ENCODE results near the gene GLRX.

Gene GLRX

GRCh38 chr5:95808686-95809413 lies 13.7 kb downstream of the GLRX start:
- no peak for DNase-seq (ENCODE audit: low read depth, low spot score)

DNA sequence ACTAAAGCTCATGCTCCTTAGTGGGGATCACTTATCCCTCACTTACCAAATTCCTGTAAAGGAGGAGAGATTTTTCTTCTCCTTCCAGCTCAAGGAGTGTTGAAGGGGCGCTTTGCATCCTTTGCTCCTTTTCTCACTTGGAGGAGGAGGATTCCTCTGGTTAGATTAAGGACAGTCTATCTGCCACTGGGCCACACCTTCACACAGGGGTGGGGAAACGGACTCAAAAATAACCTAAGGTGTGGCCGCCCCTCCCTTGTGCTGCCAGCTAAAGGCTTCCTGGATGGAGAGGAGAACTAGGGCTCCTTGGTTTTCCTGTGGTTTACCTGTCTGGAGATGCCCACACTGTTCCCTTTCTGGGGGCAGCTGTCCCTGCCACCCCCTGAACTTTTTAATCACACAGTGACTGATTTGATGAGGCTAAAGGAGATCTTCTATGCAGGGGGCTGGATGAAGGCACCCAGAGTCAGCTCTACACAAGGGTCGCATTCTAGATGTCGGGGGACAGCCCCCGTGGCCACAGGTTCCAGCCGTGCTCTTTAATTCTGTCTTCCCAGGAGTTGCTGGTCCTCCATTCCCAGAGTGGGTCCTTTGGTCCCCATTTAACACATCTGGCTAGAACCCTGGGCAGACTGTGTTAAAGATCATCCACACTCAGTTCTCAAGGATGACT lies 14.4 kb downstream of the GLRX start:
- DNase-seq (ENCODE audit: low read depth, low spot score), result no peak

- DNase-seq (ENCODE audit: low read depth, low spot score), result no peak
These were observed 15.8 kb downstream of the GLRX start for GRCh38 chr5:95806687-95807086.

DNA sequence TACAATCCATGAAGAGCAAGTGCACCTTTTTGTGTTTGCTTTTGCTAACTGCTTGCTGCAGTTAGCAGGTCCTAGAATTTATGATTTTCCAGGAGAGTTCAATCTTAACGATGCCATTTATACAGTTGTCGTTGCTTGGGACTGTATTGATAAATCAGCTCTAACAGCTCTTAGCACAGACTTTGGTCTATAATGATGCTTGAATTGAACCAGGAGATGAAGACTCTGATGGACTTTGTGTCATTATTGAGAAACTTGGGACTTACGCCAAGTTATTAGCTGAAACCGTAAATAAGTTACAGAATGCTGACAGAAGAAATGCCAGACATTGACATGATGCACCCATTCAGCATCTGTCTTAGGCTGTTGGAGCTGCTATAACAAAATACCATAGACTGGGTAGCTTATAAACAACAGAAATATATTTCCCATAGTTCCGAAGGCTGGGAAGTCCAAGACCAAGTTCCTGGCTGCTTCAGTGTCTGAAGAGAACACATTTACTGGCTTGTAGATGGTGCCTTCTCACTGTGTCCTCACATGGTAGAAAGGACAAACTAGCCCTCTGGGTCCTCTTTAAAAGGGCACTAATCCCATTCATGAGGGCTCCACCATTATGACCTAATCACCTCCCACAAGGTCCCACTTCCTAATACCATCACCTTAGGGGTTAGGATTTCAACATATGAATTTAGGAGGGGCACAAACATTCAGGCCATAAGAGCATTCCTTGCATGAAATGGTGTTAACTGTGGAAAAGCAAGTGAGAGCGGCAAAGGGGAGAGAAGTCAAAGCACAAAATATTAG lies 17.6 kb downstream of the GLRX start:
- no peak for DNase-seq (ENCODE audit: low read depth, low spot score)

DNA sequence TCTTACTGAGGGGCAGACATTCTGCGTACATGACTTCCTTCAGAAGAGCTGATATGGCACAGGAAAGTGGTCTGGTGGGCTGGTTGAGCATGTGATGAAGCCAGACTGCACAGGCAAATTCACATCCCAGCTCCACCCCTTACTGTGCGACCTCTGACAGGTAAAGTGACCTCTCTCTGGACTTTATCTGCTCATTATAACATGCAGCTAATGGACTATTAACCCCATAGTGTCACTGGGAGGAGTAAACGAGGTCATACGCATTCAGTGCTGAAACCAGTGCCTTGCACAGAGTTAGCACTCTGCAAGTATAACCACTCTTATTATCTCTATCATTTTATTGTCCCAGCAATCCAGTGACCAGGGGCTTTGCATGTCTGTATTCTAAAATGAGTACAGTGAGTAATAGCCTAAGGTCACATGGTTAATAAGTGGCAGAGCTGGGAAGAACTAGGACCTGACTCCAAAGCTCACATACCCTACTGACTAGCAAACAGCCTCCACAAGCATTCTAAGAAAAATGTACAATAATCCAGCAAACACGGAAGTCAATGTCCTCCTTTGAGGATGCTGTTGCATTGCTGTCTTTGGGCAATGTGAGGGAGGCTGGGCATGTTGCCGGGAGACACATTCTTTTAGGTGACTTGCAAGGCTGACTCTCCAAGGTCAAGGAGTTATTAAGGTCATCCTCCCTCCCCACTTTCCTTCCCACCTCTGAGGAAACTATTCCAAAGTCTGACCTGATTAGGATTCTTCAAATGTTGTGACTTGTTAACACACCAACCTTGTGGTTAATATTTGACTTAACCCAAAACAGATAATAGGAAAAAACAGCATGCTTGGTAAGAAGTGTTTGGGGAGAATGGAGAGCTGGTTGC lies 19.0 kb downstream of the GLRX start:
- no peak for DNase-seq (ENCODE audit: low read depth, low spot score)

DNA sequence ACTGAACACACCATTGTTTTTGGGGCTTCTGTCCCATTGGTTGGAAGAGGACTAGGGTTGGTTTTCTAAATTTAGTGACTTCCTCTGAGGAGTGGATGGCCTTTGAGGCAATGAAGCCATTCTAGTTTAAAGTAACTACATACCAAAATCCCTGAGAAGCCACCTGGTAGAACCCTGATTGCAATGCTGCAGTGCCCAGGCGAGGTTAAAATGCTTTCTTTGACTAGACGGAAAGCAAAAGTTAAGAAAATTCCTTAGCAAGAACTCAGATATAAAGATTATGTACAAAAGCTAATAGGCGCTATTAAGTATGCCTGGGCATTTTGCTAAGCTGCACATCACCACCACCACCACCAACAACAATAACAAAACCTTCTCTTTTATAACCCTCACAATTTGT lies 20.6 kb downstream of the GLRX start:
- DNase-seq (ENCODE audit: low read depth, low spot score), result no peak

DNA sequence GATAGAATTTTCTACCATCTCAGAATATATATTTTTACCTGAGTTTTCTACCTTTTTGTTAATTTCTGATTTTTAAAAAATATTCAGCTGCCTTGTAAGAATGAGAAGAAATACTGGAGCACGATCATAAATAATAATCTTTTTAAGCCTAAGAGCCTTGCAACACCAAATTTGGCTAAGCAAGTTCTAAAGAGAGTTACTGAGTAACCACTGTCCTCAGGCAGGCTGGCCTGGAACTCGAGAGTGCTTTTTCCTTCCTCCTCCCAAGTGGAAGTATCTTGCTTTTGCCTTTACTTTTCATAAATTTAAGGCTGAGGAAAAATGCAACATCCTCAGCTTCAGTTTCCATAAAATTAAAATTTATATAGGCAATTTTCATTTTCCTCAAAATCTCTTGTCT lies 21.0 kb downstream of the GLRX start:
- DNase-seq (ENCODE audit: low read depth, low spot score), result no peak

GRCh38 chr5:95800553-95800952 lies 22.0 kb downstream of the GLRX start:
- no peak for DNase-seq (ENCODE audit: low read depth, low spot score)

DNA sequence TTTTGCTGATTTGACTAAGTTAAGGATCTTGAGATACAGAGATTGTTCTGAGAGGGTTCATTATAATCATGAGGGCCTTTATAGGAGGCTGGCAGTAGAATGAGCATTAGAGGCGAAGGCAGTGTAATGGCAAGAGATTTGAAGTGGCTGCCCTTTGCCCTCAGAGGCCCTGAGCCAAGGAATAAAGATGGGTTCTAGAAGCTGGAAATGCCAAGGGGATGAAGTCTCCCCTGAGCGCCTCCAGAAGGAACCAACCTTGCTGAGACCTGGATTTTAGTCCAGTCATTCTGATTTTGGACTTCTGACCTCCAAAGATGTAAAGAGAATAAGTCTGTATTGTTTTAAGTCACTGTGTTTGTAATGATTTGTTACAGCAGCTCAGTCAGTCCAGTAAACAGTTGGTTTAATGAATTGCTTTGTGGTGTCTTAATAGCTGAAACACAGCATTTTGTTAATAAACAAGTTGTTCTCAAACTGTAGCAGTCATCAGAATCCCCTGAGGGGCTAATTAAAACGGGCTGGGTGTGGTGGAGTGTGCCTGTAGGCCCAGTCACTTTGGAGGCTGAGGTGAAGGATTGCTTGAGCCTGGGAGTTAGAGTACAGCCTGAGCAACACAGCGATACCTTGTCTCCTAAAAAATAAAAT lies 23.2 kb downstream of the GLRX start:
- no peak for DNase-seq (ENCODE audit: low read depth, low spot score)

GRCh38 chr5:95798545-95798944 lies 24.0 kb downstream of the GLRX start:
- DNase-seq (ENCODE audit: low read depth, low spot score), result no peak

GRCh38 chr5:95798048-95798447 lies 24.5 kb downstream of the GLRX start:
- DNase-seq (ENCODE audit: low read depth, low spot score), result no peak

- no peak for DNase-seq (ENCODE audit: low read depth, low spot score)
These were observed 25.2 kb downstream of the GLRX start for GRCh38 chr5:95797301-95797700.

- no peak for DNase-seq (ENCODE audit: low read depth, low spot score)
These were observed 28.4 kb downstream of the GLRX start for GRCh38 chr5:95794070-95794516.

GRCh38 chr5:95791751-95792150 lies 30.8 kb downstream of the GLRX start:
- DNase-seq (ENCODE audit: low read depth, low spot score), result no peak

GRCh38 chr5:95788493-95788892 lies 34.0 kb downstream of the GLRX start:
- DNase-seq (ENCODE audit: low read depth, low spot score), result no peak

- no peak for DNase-seq (ENCODE audit: low read depth, low spot score)
These were observed 35.6 kb downstream of the GLRX start for GRCh38 chr5:95786821-95787418.

DNA sequence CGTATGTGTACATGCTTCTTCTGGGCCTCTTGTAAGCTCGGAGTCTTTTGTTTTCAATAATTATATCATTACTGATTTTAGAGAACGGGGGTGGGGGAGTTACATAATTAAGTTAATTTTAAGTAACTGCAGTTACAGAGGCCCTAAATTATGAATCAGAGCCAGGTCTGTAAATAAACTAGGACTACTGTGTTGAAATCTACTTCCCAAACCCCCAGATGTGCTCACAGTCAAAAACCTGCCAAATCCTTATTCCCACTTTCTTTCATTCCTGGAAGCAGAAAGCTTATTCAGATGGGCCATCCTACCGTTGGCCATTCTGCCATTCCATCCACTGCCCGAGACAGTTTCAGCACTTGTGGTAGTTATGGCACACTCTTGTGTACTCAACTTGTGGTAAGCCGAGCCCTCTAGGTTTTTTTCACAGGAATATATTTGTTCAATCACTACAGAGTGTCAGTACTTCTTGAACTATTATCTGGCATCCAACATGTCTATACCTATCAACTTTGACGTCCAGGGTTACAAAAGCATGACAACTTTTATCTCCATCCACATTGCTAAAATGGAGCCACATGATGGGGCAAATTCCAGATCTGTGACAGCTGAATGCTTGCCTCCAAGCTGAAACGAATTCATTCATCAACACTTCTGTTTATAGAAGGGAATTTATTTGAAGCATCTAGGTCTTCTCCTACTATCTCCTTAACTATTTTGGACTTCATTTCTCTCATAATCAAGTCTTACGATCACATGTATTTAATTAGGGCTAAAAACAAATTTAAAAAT lies 37.8 kb downstream of the GLRX start:
- DNase-seq (ENCODE audit: low read depth, low spot score), result no peak

- no peak for DNase-seq (ENCODE audit: low read depth, low spot score)
These were observed 38.9 kb downstream of the GLRX start for GRCh38 chr5:95783661-95784060.

DNA sequence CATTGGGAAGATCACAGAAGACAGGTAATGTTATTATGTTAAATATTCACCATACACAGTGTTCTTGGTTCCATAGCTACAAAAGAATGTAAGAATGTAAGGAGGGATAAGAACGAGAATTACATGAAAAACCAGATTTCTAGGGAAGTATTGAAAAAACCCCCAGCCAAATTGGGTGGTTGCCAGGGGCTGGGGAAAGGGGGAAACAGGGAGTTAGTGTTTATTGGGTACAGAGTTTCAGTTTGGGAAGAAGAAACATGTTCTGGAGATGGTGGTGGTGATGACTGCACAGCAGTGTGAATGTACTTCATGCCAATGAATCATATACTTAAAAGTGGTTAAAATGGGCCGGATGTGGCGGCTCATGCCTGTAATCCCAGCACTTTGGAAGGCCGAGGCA lies 40.3 kb downstream of the GLRX start:
- no peak for DNase-seq (ENCODE audit: low read depth, low spot score)

GRCh38 chr5:95781101-95781583 lies 41.4 kb downstream of the GLRX start:
- DNase-seq (ENCODE audit: low read depth, low spot score), result peak; percentile 62

Data from smooth muscle cell of the brain vasculature (primary cell).